Measurements from ENCODE around the gene GLTPD2. TPM values are rescaled to one million over a fixed set of nuclear protein-coding genes. Genes with fewer than 3 reads are reported as not detected.

Gene GLTPD2
- total and polyA plus RNA-seq, 10 of the 15 experiments (the other 5 are each of a cell fraction or from before 2014, with no cell fraction given) = 0.16 to 0.34 TPM; not detected in 8

DNA sequence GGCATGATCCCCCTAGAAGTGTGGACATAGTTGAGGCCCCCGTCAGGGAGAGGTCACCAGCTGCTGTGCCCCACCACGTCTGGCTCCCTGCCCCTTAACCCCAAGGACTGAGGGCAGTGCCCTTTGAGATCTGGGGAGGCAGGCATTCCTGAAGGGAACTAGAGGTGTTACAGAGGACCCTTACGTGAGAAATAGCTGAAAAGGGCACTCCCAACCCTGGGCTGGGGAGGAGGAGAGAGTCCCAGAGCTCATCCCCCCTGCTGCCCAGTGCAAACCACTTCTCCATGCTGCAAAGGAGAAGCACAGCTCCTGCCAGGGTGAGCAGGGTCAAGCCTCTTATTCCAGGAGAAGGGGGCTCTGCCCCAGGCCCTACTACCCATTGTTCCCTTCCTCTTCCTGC lies 34.1 kb downstream of the GLTPD2 start:
- POLR2A ChIA-PET = no interaction called here

More for the DNA sequence above, 34.1 kb downstream of the GLTPD2 start:
- no peak overlapping the region for H3K9ac ChIP-seq (ENCODE audit: control insufficient read depth, insufficient read depth, low read length)
- RAD21 ChIA-PET (ENCODE audit: unreplicated experiment) = no interaction called here
- no peak for TF ChIP-seq ZNF217 (IDR thresholded peaks at IDR 0.05)
- TF ChIP-seq RAD21 (IDR thresholded peaks at IDR 0.05; ENCODE audit: insufficient read depth, low read depth, low read length) = no peak
- TF ChIP-seq EGR1 (IDR thresholded peaks at IDR 0.05; ENCODE audit: borderline replicate concordance in 1 of 2, low read depth in 2 of 2, low read length in 2 of 2) = no peak
- TF ChIP-seq RBBP5 (conservative IDR thresholded peaks at IDR 0.05) = no peak
- no peak for TF ChIP-seq SIX5 (IDR thresholded peaks at IDR 0.05; ENCODE audit: low read depth, low read length, severe bottlenecking)
- TF ChIP-seq ZNF622 (IDR thresholded peaks at IDR 0.05) = no peak
- TF ChIP-seq YY1 (IDR thresholded peaks at IDR 0.05; ENCODE audit: low read depth, low read length) = no peak
- no peak for TF ChIP-seq SMC3 (IDR thresholded peaks at IDR 0.05; ENCODE audit: borderline replicate concordance, low read length)
- TF ChIP-seq, protein P1, sequence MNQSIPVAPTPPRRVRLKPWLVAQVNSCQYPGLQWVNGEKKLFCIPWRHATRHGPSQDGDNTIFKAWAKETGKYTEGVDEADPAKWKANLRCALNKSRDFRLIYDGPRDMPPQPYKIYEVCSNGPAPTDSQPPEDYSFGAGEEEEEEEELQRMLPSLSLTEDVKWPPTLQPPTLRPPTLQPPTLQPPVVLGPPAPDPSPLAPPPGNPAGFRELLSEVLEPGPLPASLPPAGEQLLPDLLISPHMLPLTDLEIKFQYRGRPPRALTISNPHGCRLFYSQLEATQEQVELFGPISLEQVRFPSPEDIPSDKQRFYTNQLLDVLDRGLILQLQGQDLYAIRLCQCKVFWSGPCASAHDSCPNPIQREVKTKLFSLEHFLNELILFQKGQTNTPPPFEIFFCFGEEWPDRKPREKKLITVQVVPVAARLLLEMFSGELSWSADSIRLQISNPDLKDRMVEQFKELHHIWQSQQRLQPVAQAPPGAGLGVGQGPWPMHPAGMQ (IDR thresholded peaks at IDR 0.05; ENCODE audit: borderline replicate concordance) = no peak
- no peak for TF ChIP-seq SMARCA5 (IDR thresholded peaks at IDR 0.05)
- H4K20me1 ChIP-seq (ENCODE audit: control insufficient read depth, insufficient read depth) = no peaks in the 10 kb centered on the region
- intact Hi-C loops (cut with micrococcal nuclease; ENCODE audit: unreplicated experiment) = no loop called here
- BruUV-seq (replicated peaks) = no TSS peak
- H3K79me2 ChIP-seq (ENCODE audit: control insufficient read depth, insufficient read depth, low read length) = no peaks in the 10 kb centered on the region
- H3K9me3 ChIP-seq (replicated peaks; ENCODE audit: control insufficient read depth, insufficient read depth, low read length) = no peaks in the 10 kb centered on the region
- no peak for FAIRE-seq
- CTCF ChIA-PET = interaction anchor here (1.3 kb wide), 1 partner anchor 59 kb away, joined by 4 read pairs; no protein-coding TSS in a partner anchor
- H3K27me3 ChIP-seq (replicated peaks in 1 of 2; ENCODE audit: control insufficient read depth in 2 of 2, insufficient read depth in 2 of 2, low read length in 1 of 2) = no peaks in the 10 kb centered on the region
- H2AFZ ChIP-seq (ENCODE audit: control insufficient read depth, low read depth, low read length) = no peak overlapping the region
- DNase-seq (ENCODE audit: low read depth, low spot score) = no peak
- ATAC-seq = no peak
- no peak overlapping the region for H3K4me3 ChIP-seq
- no peaks in the 10 kb centered on the region for H3K36me3 ChIP-seq (ENCODE audit: control insufficient read depth in 2 of 2, insufficient read depth in 2 of 2, low read length in 1 of 2)
- 45% methylated on average over 3 of the region's 3 CpGs for WGBS (ENCODE audit: insufficient coverage, insufficient replicate concordance, low lambda C conversion rate, missing lambda C conversion rate)
- no peak overlapping the region for H3K4me2 ChIP-seq (ENCODE audit: control insufficient read depth, insufficient read depth)
- no peak overlapping the region for H3K27ac ChIP-seq (ENCODE audit: control insufficient read depth, insufficient read depth)
- in situ Hi-C loops (cut with MboI) = no loop called here
- SMC1A ChIA-PET (ENCODE audit: uncharacterized antibody, unreplicated experiment) = no interaction called here
- no peaks in the 10 kb centered on the region for H3K4me1 ChIP-seq (ENCODE audit: control insufficient read depth, insufficient read depth, low read length)
